Tibial artery (tissue), 4 donors: ENCODE data around the gene TMEM52B.
A peak's percentile ranks its signal among the peaks of the same experiment; 100 is the strongest.

Experiments
- DNase-seq, 2 donors: peaks; one replicate each; pipeline ENCODE4 v3.0.0-alpha.2; 2019
- H3K27ac ChIP-seq, 2 donors: fragments of 200-600 bp; sonication (generic) in 1 of 2; 1 replicate in 1 of 2; 2 replicates in 1 of 2; pipeline ENCODE4 v1.5.1; 2018 to 2019; ENCODE audit warnings: mild to moderate bottlenecking in 1 of 2
- H3K27me3 ChIP-seq, 2 donors: fragments of 200-600 bp; sonication (generic) in 1 of 2; one replicate each; pipeline versions ENCODE4 v1.5.1 to v1.6.0; 2016 to 2019
- H3K36me3 ChIP-seq, 3 donors: fragments of 200-600 bp; sonication (generic) in 2 of 3; one replicate each; pipeline ENCODE4 v1.5.1; 2016 to 2019; ENCODE audit warnings: mild to moderate bottlenecking in 2 of 3
- H3K4me1 ChIP-seq, 4 donors: fragments of 200-600 bp; sonication (generic) in 2 of 4; 1 replicate in 3 of 4; 2 replicates in 1 of 4; pipeline ENCODE4 v1.5.1; 2016 to 2019
- H3K4me3 ChIP-seq, 2 donors: fragments of 200-600 bp; sonication (generic) in 1 of 2; 1 replicate in 1 of 2; 2 replicates in 1 of 2; pipeline ENCODE4 v1.5.1; 2018 to 2019; ENCODE audit warnings: mild to moderate bottlenecking in 2 of 2
- H3K9me3 ChIP-seq, 3 donors: fragments of 200-600 bp; sonication (generic) in 1 of 3; one replicate each; pipeline ENCODE4 v1.5.1; 2016 to 2019
- CTCF ChIP-seq, 2 experiments: fragments of 200-600 bp in 1 of 2; fragments of 450-650 bp in 1 of 2; IDR thresholded peaks; one replicate each; pipeline ENCODE4 v1.5.1; 2017 to 2019; ENCODE audit warnings: antibody characterized with exemption in 2 of 2, mild to moderate bottlenecking in 1 of 2, moderate library complexity in 1 of 2
- intact Hi-C: fragments of 100-400 bp; cut with DNase I; formaldehyde crosslinking; loops from one replicate; pipeline ENCODE4 v1.15.0; 2023; ENCODE audit warnings: low total_unique reads

TMEM52B gene

GRCh38 chr12:10136637-10137205, 42.1 kb upstream of the TMEM52B start:
- Histone ChIP-seq H3K4me1 (no peaks in the 10 kb centered on the region), H3K27me3 (peaks cover 0 to 4% of the 10 kb centered on the region in 2 donors), H3K36me3 (no peaks in the 10 kb centered on the region), H3K4me3 (no peak overlapping the region), H3K27ac (no peak overlapping the region), H3K9me3 (no peaks in the 10 kb centered on the region)
- intact Hi-C loops, result no loop called here
- TF ChIP-seq CTCF (IDR thresholded peaks at IDR 0.05), result no peak
- DNase-seq, result no peak

- Histone ChIP-seq H3K27ac (no peak overlapping the region), H3K4me1 (no peaks in the 10 kb centered on the region), H3K4me3 (no peak overlapping the region), H3K27me3 (peaks cover 0 to 4% of the 10 kb centered on the region in 2 donors), H3K36me3 (no peaks in the 10 kb centered on the region), H3K9me3 (no peaks in the 10 kb centered on the region)
- intact Hi-C loops, result no loop called here
- no peak for DNase-seq
- peak; percentile 21 to 51 for TF ChIP-seq CTCF (IDR thresholded peaks at IDR 0.05)
Observed at GRCh38 chr12:10140001-10140400, 38.8 kb upstream of the TMEM52B start.

GRCh38 chr12:10142976-10143589, 35.7 kb upstream of the TMEM52B start:
- Histone ChIP-seq H3K4me1 (no peaks in the 10 kb centered on the region), H3K27ac (no peak overlapping the region), H3K4me3 (no peak overlapping the region), H3K27me3 (peaks cover 0 to 4% of the 10 kb centered on the region in 2 donors), H3K36me3 (no peaks in the 10 kb centered on the region), H3K9me3 (no peaks in the 10 kb centered on the region)
- intact Hi-C loops, result no loop called here
- no peak for DNase-seq
- no peak for TF ChIP-seq CTCF (IDR thresholded peaks at IDR 0.05)

GRCh38 chr12:10147714-10148403, 31.0 kb upstream of the TMEM52B start:
- TF ChIP-seq CTCF (IDR thresholded peaks at IDR 0.05), result no peak
- Histone ChIP-seq H3K4me1 (peaks cover 0 to 4% (median under 1%) of the 10 kb centered on the region in 4 donors), H3K36me3 (no peaks in the 10 kb centered on the region), H3K27ac (no peak overlapping the region), H3K27me3 (no peaks in the 10 kb centered on the region), H3K4me3 (no peak overlapping the region), H3K9me3 (no peaks in the 10 kb centered on the region)
- intact Hi-C loops, result no loop called here
- DNase-seq, result no peak

- Histone ChIP-seq H3K4me1 (peaks cover 0 to 14% (median 6%) of the 10 kb centered on the region in 4 donors), H3K36me3 (no peaks in the 10 kb centered on the region), H3K27ac (no peak overlapping the region), H3K4me3 (no peak overlapping the region), H3K9me3 (no peaks in the 10 kb centered on the region), H3K27me3 (no peaks in the 10 kb centered on the region)
- TF ChIP-seq CTCF (IDR thresholded peaks at IDR 0.05), result no peak
- intact Hi-C loops, result loop anchor here (5.0 kb wide), 1 partner anchor 36 kb away; no protein-coding TSS in a partner anchor
- DNase-seq, result no peak
Observed at GRCh38 chr12:10151621-10152020, 27.2 kb upstream of the TMEM52B start.
